Measurements from ENCODE around the gene DOC2A.
"Not testable (repeated sequence)": the region's sequence is repeated elsewhere in the genome, so short reads cannot be mapped to it uniquely, and the experiment has no call there.

The DOC2A gene

GRCh38 chr16:30026449-30026848 lies 15.6 kb upstream of the DOC2A start:
- DNase-seq = no peak

- DNase-seq = no peak
These were observed 14.7 kb upstream of the DOC2A start for GRCh38 chr16:30025574-30025973.

- DNase-seq = no peak
These were observed 14.3 kb upstream of the DOC2A start for GRCh38 chr16:30025156-30025555.

- no peak for DNase-seq
These were observed 13.6 kb upstream of the DOC2A start for GRCh38 chr16:30024451-30024850.

- no peak for DNase-seq
These were observed 12.8 kb upstream of the DOC2A start for GRCh38 chr16:30023586-30023985.

- no peak for DNase-seq
These were observed 12.1 kb upstream of the DOC2A start, which contains the start of gene C16orf92 for GRCh38 chr16:30022887-30023286. Gene C16orf92, plus strand, starts transcription at chr16:30023198. Its CDS starts 143 bp downstream, at chr16:30023341.

- DNase-seq = no peak
These were observed 7.9 kb upstream of the DOC2A start for GRCh38 chr16:30018731-30019158.

GRCh38 chr16:30017937-30018336 lies 7.1 kb upstream of the DOC2A start:
- not testable (repeated sequence) for DNase-seq

GRCh38 chr16:30017277-30017656 lies 6.4 kb upstream of the DOC2A start:
- DNase-seq = no peak

GRCh38 chr16:30016555-30017276 lies 5.9 kb upstream of the DOC2A start:
- DNase-seq = no peak

- DNase-seq = not testable (repeated sequence)
These were observed 4.6 kb upstream of the DOC2A start for GRCh38 chr16:30015450-30015849.

GRCh38 chr16:30012598-30012997 lies 1.8 kb upstream of the DOC2A start:
- not testable (repeated sequence) for DNase-seq

GRCh38 chr16:30011714-30012504 lies 1.1 kb upstream of the DOC2A start:
- DNase-seq = no peak

GRCh38 chr16:30009990-30010843 lies 610 bp downstream of the DOC2A start:
- no peak for DNase-seq

GRCh38 chr16:30009085-30009862 lies 1.6 kb downstream of the DOC2A start:
- no peak for DNase-seq

- DNase-seq = no peak
These were observed 3.4 kb downstream of the DOC2A start for GRCh38 chr16:30007378-30007895.

GRCh38 chr16:30006659-30007377 lies 4.0 kb downstream of the DOC2A start:
- no peak for DNase-seq

GRCh38 chr16:30006095-30006473 lies 4.7 kb downstream of the DOC2A start:
- DNase-seq = no peak

GRCh38 chr16:30005341-30006094 lies 5.3 kb downstream of the DOC2A start:
- DNase-seq = peak; percentile 59

GRCh38 chr16:30004811-30005242 lies 6.0 kb downstream of the DOC2A start:
- DNase-seq = no peak

GRCh38 chr16:30004424-30004776 lies 6.4 kb downstream of the DOC2A start:
- DNase-seq = no peak
